HG03139 (cell line): ENCODE data around the gene FAT1.
"Not testable (repeated sequence)": the region's sequence is repeated elsewhere in the genome, so short reads cannot be mapped to it uniquely, and the experiment has no call there.

ENCODE experiments used
- ATAC-seq: cut with Tn5 transposase; IDR thresholded peaks from one replicate; pipeline ENCODE4 v1.9.1; 2021; ENCODE audit not compliant: unreplicated experiment

FAT1 gene

GRCh38 chr4:186699298-186699697, 24.4 kb downstream of the FAT1 start:
- ATAC-seq: no peak

- ATAC-seq: no peak
Observed at GRCh38 chr4:186698525-186698924, 25.1 kb downstream of the FAT1 start.

GRCh38 chr4:186698028-186698427, 25.6 kb downstream of the FAT1 start:
- ATAC-seq: no peak

GRCh38 chr4:186695392-186695791, 28.3 kb downstream of the FAT1 start:
- ATAC-seq: no peak

GRCh38 chr4:186693894-186694293, 29.8 kb downstream of the FAT1 start:
- no peak for ATAC-seq

GRCh38 chr4:186693159-186693815, 30.4 kb downstream of the FAT1 start:
- no peak for ATAC-seq

GRCh38 chr4:186691396-186691795, 32.3 kb downstream of the FAT1 start:
- ATAC-seq: no peak

- no peak for ATAC-seq
Observed at GRCh38 chr4:186689476-186689875, 34.2 kb downstream of the FAT1 start.

- no peak for ATAC-seq
Observed at GRCh38 chr4:186688150-186688943, 35.3 kb downstream of the FAT1 start.

GRCh38 chr4:186687265-186687664, 36.4 kb downstream of the FAT1 start:
- no peak for ATAC-seq

- no peak for ATAC-seq
Observed at GRCh38 chr4:186685767-186686183, 37.9 kb downstream of the FAT1 start.

- no peak for ATAC-seq
Observed at GRCh38 chr4:186684889-186685309, 38.8 kb downstream of the FAT1 start.

GRCh38 chr4:186684220-186684619, 39.4 kb downstream of the FAT1 start:
- no peak for ATAC-seq

GRCh38 chr4:186680641-186681040, 43.0 kb downstream of the FAT1 start:
- ATAC-seq: no peak

GRCh38 chr4:186676531-186677161, 47.0 kb downstream of the FAT1 start:
- ATAC-seq: no peak

GRCh38 chr4:186669735-186670134, 53.9 kb downstream of the FAT1 start:
- no peak for ATAC-seq

GRCh38 chr4:186669159-186669731, 54.4 kb downstream of the FAT1 start:
- ATAC-seq: no peak

- no peak for ATAC-seq
Observed at GRCh38 chr4:186666750-186667149, 56.9 kb downstream of the FAT1 start.

GRCh38 chr4:186666252-186666651, 57.4 kb downstream of the FAT1 start:
- ATAC-seq: no peak

- ATAC-seq: no peak
Observed at GRCh38 chr4:186660403-186660802, 63.3 kb downstream of the FAT1 start.

- ATAC-seq: no peak
Observed at GRCh38 chr4:186659935-186660334, 63.7 kb downstream of the FAT1 start.

GRCh38 chr4:186659456-186659855, 64.2 kb downstream of the FAT1 start:
- not testable (repeated sequence) for ATAC-seq
